Activated naive CD8-positive, alpha-beta T cell treated with anti-CD3 and anti-CD28 coated beads, Interleukin-2, amount 10 ng/mL, durations not matched to agents 7 days and 5 days (primary cell): ENCODE measurements around the gene RGL1. TPM values are rescaled to one million over a fixed set of nuclear protein-coding genes. Genes with fewer than 3 reads are reported as not detected.

Source experiments
- ATAC-seq: fragments of 150-1000 bp; cut with Tn5 transposase; one replicate; pipeline ENCODE4 v1.10.0; 2021; ENCODE audit warnings: low read depth, moderate library complexity
- POLR2A ChIA-PET: fragments of 350-600 bp; sonication (Branson Sonifier 250); formaldehyde crosslinking; loops from one replicate; lab custom pipeline; 2021; ENCODE audit warnings: antibody characterized with exemption; lab: Charles Lee
- DNase-seq: peaks from one replicate; pipeline ENCODE4 v3.0.0; 2021
- H3K27ac Mint-ChIP-seq: one replicate; pipeline ENCODE4 v1.8.0; 2022; ENCODE audit warnings: mild to moderate bottlenecking, mixed read lengths
- H3K27me3 Mint-ChIP-seq: one replicate; pipeline ENCODE4 v1.8.0; 2022; ENCODE audit warnings: mild to moderate bottlenecking, moderate library complexity, mixed read lengths
- H3K36me3 Mint-ChIP-seq: one replicate; pipeline ENCODE4 v1.8.0; 2021; ENCODE audit warnings: mild to moderate bottlenecking, mixed read lengths
- H3K4me1 Mint-ChIP-seq: one replicate; pipeline ENCODE4 v1.8.0; 2021; ENCODE audit warnings: mixed read lengths
- H3K4me3 Mint-ChIP-seq: one replicate; pipeline ENCODE4 v1.8.0; 2022; ENCODE audit warnings: mild to moderate bottlenecking, moderate library complexity, mixed read lengths
- H3K9me3 Mint-ChIP-seq: one replicate; pipeline ENCODE4 v1.8.0; 2021; ENCODE audit warnings: mixed read lengths
- total RNA-seq, 2 experiments: library from RNA; stranded (reverse); gene quantifications; one replicate each; pipeline ENCODE4 v1.2.3, GENCODE V29; 2021

The RGL1 gene
- total RNA-seq, 2 experiments from 2014 or later = 2.7 to 3.4 TPM

- Mint-ChIP-seq H3K4me3 (no peak overlapping the region), H3K27ac (no peak overlapping the region), H3K9me3 (peaks cover 3% of the 10 kb centered on the region), H3K27me3 (peaks cover 5% of the 10 kb centered on the region), H3K4me1 (peaks cover 1% of the 10 kb centered on the region), H3K36me3 (no peaks in the 10 kb centered on the region)
- ATAC-seq (no peak), DNase-seq (no peak)
- POLR2A ChIA-PET = no interaction called here
Observed at GRCh38 chr1:183941001-183941400, 136.1 kb downstream of the RGL1 start.

- Mint-ChIP-seq H3K27me3 (peaks cover 5% of the 10 kb centered on the region), H3K9me3 (peaks cover 5% of the 10 kb centered on the region), H3K4me3 (no peak overlapping the region), H3K27ac (no peak overlapping the region), H3K4me1 (peaks cover 1% of the 10 kb centered on the region), H3K36me3 (no peaks in the 10 kb centered on the region)
- ATAC-seq (no peak), DNase-seq (no peak)
- POLR2A ChIA-PET = no interaction called here
Observed at GRCh38 chr1:183942933-183943693, 138.2 kb downstream of the RGL1 start.

- no peak for DNase-seq
- no peak overlapping the region for H3K27ac Mint-ChIP-seq
- ATAC-seq = no peak
- POLR2A ChIA-PET = no interaction called here
- H3K4me3 Mint-ChIP-seq = no peak overlapping the region
- H3K9me3 Mint-ChIP-seq = peaks cover 5% of the 10 kb centered on the region
- H3K4me1 Mint-ChIP-seq = peaks cover 1% of the 10 kb centered on the region
- H3K36me3 Mint-ChIP-seq = peaks cover 3% of the 10 kb centered on the region
- H3K27me3 Mint-ChIP-seq = peaks cover 3% of the 10 kb centered on the region
Observed at GRCh38 chr1:183945428-183946319, 140.8 kb downstream of the RGL1 start.

GRCh38 chr1:183946320-183946613 lies 141.3 kb downstream of the RGL1 start:
- Mint-ChIP-seq H3K4me1 (peaks cover 1% of the 10 kb centered on the region), H3K36me3 (peaks cover 3% of the 10 kb centered on the region), H3K27ac (no peak overlapping the region), H3K27me3 (peaks cover 3% of the 10 kb centered on the region), H3K4me3 (no peak overlapping the region), H3K9me3 (peaks cover 5% of the 10 kb centered on the region)
- DNase-seq (no peak), ATAC-seq (no peak)
- POLR2A ChIA-PET = no interaction called here

- H3K36me3 Mint-ChIP-seq = peaks cover 3% of the 10 kb centered on the region
- H3K27me3 Mint-ChIP-seq = peaks cover 3% of the 10 kb centered on the region
Observed at GRCh38 chr1:183947988-183948387, 143.1 kb downstream of the RGL1 start.

GRCh38 chr1:183952101-183952500 lies 147.2 kb downstream of the RGL1 start:
- Mint-ChIP-seq H3K4me3 (no peak overlapping the region), H3K9me3 (peaks cover 3% of the 10 kb centered on the region), H3K27me3 (peaks cover 4% of the 10 kb centered on the region), H3K27ac (no peak overlapping the region), H3K4me1 (peaks cover 11% of the 10 kb centered on the region), H3K36me3 (peaks cover 3% of the 10 kb centered on the region)
- ATAC-seq (no peak), DNase-seq (no peak)
- POLR2A ChIA-PET = no interaction called here

More at GRCh38 chr1:183947988-183948387, 143.1 kb downstream of the RGL1 start:
- no peak for DNase-seq
- POLR2A ChIA-PET = no interaction called here
- H3K4me3 Mint-ChIP-seq = no peak overlapping the region
- ATAC-seq = no peak
- peaks cover 5% of the 10 kb centered on the region for H3K9me3 Mint-ChIP-seq
- no peak overlapping the region for H3K27ac Mint-ChIP-seq
- no peaks in the 10 kb centered on the region for H3K4me1 Mint-ChIP-seq

GRCh38 chr1:183953031-183953430 lies 148.1 kb downstream of the RGL1 start:
- Mint-ChIP-seq H3K36me3 (peaks cover 3% of the 10 kb centered on the region), H3K27me3 (peaks cover 4% of the 10 kb centered on the region), H3K4me3 (no peak overlapping the region), H3K9me3 (peaks cover 3% of the 10 kb centered on the region), H3K4me1 (peaks cover 11% of the 10 kb centered on the region), H3K27ac (no peak overlapping the region)
- POLR2A ChIA-PET = no interaction called here
- no peak for ATAC-seq
- no peak for DNase-seq

GRCh38 chr1:183954496-183954895 lies 149.6 kb downstream of the RGL1 start:
- ATAC-seq (no peak), DNase-seq (no peak)
- Mint-ChIP-seq H3K27ac (peak overlapping the region; percentile 11), H3K4me1 (peaks cover 11% of the 10 kb centered on the region), H3K27me3 (peaks cover 4% of the 10 kb centered on the region), H3K36me3 (no peaks in the 10 kb centered on the region), H3K4me3 (no peak overlapping the region), H3K9me3 (no peaks in the 10 kb centered on the region)
- POLR2A ChIA-PET = no interaction called here

GRCh38 chr1:183956559-183957188 lies 151.8 kb downstream of the RGL1 start:
- POLR2A ChIA-PET = no interaction called here
- H3K36me3 Mint-ChIP-seq = no peaks in the 10 kb centered on the region
- DNase-seq (peak; percentile 37), ATAC-seq (peak; percentile 100)
- peaks cover 11% of the 10 kb centered on the region for H3K4me1 Mint-ChIP-seq
- peak overlapping the region; percentile 56 for H3K4me3 Mint-ChIP-seq
- H3K27me3 Mint-ChIP-seq = peaks cover 4% of the 10 kb centered on the region
- no peaks in the 10 kb centered on the region for H3K9me3 Mint-ChIP-seq
- peak overlapping the region; percentile 87 for H3K27ac Mint-ChIP-seq

GRCh38 chr1:183957216-183957830 lies 152.4 kb downstream of the RGL1 start:
- H3K27ac Mint-ChIP-seq = no peak overlapping the region
- peaks cover 11% of the 10 kb centered on the region for H3K4me1 Mint-ChIP-seq
- ATAC-seq (no peak), DNase-seq (no peak)
- peaks cover 1% of the 10 kb centered on the region for H3K36me3 Mint-ChIP-seq
- POLR2A ChIA-PET = no interaction called here
- no peaks in the 10 kb centered on the region for H3K9me3 Mint-ChIP-seq
- no peak overlapping the region for H3K4me3 Mint-ChIP-seq
- peaks cover 4% of the 10 kb centered on the region for H3K27me3 Mint-ChIP-seq

- peaks cover 17% of the 10 kb centered on the region for H3K4me1 Mint-ChIP-seq
- no peak for DNase-seq
- no peak overlapping the region for H3K4me3 Mint-ChIP-seq
- ATAC-seq = no peak
- peaks cover 4% of the 10 kb centered on the region for H3K27me3 Mint-ChIP-seq
- peaks cover 1% of the 10 kb centered on the region for H3K36me3 Mint-ChIP-seq
- POLR2A ChIA-PET = no interaction called here
- H3K9me3 Mint-ChIP-seq = no peaks in the 10 kb centered on the region
- H3K27ac Mint-ChIP-seq = no peak overlapping the region
Observed at GRCh38 chr1:183958958-183959357, 154.0 kb downstream of the RGL1 start.

- Mint-ChIP-seq H3K27ac (no peak overlapping the region), H3K36me3 (peaks cover 1% of the 10 kb centered on the region), H3K4me3 (no peak overlapping the region), H3K9me3 (no peaks in the 10 kb centered on the region), H3K27me3 (peaks cover 7% of the 10 kb centered on the region), H3K4me1 (peaks cover 11% of the 10 kb centered on the region)
- DNase-seq (no peak), ATAC-seq (no peak)
- POLR2A ChIA-PET = no interaction called here
Observed at GRCh38 chr1:183961132-183961531, 156.2 kb downstream of the RGL1 start.

GRCh38 chr1:183962903-183963302 lies 158.0 kb downstream of the RGL1 start:
- Mint-ChIP-seq H3K9me3 (no peaks in the 10 kb centered on the region), H3K4me1 (peaks cover 5% of the 10 kb centered on the region), H3K4me3 (no peak overlapping the region), H3K27me3 (peaks cover 7% of the 10 kb centered on the region), H3K27ac (no peak overlapping the region), H3K36me3 (peaks cover 1% of the 10 kb centered on the region)
- POLR2A ChIA-PET = no interaction called here
- DNase-seq (no peak), ATAC-seq (no peak)
